HG03558 (cell line): ENCODE measurements around the gene UBXN10.

ENCODE experiments used
- ATAC-seq: cut with Tn5 transposase; IDR thresholded peaks from one replicate; pipeline ENCODE4 v1.9.1; 2021; ENCODE audit warnings: moderate number of reproducible peaks; ENCODE audit not compliant: unreplicated experiment; ENCODE audit errors: extremely low read depth

UBXN10 gene

GRCh38 chr1:20182415-20182814 is 3.5 kb upstream of the UBXN10 start:
- ATAC-seq: no peak

DNA sequence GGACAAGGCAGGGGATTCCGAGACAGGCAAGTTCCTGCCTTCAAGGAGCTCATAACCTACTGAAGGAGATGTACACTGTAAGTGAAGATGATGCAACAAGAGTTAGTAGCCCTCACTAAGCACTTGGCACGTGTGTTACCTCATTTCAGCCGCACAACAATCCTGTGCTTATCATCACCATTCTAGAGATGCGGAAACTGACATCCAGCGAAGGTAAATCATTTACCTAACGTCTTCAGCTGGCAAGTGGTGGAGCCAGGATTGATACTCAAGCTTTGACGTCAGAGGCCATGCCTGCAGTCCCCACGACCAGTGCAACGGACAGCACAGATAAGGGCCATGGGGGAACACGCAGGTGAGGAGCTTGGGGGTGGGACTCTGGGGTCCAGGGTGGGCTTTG is 2.9 kb upstream of the UBXN10 start:
- ATAC-seq: no peak

DNA sequence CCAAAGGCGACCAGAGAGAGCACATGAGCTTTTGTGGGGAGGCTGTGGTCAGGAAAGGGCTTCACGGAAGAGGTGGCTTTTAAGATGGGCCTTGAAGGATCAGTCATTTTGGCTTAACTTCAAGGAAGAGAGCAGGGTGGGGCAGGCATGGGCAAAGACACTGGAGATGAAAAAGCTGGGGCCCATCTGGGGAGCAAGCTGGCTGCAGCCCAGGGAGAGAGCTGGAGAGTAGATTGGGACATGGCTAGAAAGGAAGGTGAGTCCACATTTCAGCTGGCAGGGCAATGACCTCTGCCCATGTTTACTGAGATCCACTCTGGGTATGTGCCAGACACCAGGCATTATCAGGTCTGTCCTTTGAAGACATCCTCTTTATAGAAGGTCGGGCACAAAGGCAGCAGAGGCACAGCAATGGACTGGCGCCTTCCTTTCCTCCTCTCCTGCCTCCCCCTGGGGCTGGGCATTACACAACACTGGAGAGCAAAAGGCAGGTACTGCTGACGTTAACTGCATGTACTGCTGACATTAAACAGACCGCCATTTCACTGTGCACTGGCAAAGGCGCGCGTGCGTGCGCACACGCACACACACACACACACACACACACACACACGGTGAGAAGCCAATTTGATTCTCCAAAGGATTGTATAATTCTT is 2.2 kb upstream of the UBXN10 start:
- ATAC-seq: no peak

DNA sequence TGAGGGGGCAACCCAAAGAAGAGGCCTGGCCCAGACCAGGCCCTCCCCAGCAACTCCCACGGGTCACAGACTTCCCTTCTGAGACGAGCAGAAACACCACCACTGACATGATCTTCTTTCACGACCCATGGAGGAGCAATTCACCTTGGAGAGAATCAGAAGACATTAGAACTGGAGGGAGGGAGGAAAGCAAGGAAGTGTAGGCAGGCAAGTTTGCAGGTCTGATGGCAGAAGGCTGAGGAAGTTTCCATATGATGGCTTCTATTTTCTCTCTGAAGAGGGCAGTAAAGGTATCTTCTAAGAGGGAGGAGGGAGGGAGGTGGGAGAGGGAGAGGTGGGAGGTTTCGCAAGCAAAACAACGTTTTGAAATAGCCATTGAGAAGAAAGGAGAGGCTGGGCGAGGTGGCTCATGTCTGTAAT is 1.4 kb upstream of the UBXN10 start:
- ATAC-seq: no peak

DNA sequence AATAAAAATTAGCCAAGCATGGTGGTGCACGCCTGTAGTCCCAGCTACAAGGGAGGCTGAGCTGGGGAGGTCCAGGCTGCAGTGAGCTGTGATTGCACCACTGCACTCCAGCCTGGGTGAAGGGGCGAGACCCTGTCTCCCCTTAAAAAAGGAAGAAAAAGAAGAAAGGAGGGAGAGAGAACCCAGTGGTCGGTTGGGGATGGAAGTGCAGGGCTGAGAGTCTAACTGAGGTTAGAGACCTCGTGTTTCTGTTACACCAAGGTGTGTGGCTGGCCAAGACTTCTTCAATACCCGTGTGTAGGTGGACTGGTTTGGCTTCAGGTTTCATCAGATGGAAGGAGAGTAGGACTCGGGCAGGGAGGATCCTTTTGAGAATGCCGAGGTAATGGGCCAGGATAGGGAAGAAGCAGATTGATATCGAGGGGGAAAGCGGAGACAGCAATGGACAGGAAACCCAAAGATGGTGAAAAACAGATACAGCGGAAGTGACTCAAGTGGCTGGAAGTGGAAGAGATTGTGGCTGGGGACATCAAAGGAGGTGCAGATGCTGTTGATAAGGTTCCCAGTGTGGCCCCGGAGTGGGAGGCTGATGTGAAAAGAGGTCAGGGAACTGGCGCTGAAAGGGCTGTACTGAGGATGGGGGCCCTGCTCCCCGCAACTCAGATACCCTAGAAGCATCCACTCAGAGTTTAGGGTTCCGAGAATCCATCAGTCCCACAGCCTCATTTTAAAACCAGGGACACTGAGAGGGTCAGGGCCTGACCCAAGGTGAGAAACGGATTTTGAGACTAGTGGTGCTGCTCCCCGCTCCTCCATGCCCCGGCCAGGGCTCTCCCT is 681 bp upstream of the UBXN10 start:
- no peak for ATAC-seq

DNA sequence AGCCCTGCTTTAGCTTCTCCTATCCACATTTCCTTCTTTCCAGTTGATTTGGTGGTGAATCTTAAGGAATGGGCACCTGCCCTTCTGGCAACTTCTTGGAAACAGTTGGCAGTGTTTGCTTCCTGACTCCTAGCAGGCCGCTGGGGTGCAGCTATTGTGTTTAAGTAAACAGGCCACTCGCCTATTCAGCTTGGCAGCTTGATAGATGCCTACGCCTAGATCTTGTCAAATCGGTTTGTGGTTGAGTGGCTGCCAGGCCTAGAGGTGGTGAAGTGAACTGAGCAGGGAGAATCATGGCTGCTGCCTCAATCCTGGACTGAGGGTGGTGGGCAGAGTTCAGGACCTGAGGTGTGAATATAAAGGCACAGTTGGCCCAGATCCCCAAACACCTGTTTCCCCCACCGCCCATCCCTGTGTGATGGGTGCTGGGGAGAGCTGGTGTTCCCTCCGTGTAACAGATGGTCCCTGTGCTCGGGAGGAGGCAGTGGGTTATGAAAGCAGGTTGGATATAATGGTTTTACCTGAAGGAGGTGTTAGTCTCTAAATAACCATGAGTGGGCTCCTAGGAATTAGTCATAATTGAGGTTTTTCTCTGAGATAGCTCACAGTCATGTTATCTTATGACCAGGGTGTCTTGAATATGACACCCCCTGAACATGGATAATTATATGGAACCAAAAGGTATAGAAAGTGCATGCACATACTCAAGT is 1.4 kb downstream of the UBXN10 start:
- ATAC-seq: no peak

DNA sequence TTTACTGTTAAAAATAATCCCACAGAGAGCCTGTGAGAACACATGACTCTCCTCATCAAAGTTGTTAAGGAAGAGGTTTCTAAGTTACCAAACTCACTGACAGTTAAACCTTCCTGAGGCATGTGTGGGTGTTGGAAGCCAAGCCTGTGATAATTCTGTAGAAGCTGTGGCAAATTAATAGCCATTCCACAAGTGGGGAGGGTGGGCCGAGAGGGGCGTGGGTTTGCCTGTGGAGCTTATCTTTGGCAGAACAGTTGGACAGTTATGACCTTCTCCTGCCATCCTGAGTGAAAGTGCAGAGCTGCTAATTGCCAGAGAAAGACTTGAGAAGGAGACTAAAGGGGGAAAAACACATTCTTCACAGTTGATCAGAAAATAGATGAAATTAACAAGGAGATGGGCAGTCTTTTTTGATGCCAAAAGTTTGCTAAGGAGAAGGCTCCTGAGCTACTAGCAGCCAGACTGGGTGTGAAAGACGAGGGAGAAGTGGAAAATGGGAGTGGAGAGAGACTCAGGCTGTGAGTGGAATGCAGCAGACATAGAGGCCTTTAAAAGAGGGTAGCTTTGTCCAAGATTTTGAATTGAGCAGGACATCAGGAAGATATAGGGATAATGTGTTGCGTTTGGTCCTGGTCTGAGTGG is 2.0 kb downstream of the UBXN10 start:
- ATAC-seq: no peak

- no peak for ATAC-seq
These were observed 2.5 kb downstream of the UBXN10 start for GRCh38 chr1:20188455-20188817.

DNA sequence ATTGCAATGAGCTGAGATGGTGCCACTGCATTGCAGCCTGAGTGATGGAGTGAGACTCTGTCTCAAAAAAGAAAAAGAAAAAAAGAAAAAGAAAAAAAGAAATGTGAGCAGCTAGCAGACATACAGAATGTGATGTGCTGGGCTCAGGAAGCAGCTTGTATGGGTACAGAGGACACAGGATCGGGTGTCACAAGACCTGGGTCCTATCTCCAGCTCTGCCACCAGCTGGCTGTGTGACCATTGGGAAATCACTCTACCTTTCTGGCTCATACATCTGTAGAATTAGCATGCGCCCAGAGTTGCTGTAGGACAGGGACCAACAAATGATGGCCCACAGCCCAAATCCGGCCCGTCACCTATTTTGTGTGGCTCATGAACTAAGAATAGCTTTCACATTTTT is 3.8 kb downstream of the UBXN10 start:
- ATAC-seq: no peak

GRCh38 chr1:20190256-20191160 is 4.6 kb downstream of the UBXN10 start:
- no peak for ATAC-seq

GRCh38 chr1:20191266-20191825 is 5.5 kb downstream of the UBXN10 start:
- no peak for ATAC-seq

- ATAC-seq: no peak
These were observed 6.5 kb downstream of the UBXN10 start for GRCh38 chr1:20192364-20192763.

DNA sequence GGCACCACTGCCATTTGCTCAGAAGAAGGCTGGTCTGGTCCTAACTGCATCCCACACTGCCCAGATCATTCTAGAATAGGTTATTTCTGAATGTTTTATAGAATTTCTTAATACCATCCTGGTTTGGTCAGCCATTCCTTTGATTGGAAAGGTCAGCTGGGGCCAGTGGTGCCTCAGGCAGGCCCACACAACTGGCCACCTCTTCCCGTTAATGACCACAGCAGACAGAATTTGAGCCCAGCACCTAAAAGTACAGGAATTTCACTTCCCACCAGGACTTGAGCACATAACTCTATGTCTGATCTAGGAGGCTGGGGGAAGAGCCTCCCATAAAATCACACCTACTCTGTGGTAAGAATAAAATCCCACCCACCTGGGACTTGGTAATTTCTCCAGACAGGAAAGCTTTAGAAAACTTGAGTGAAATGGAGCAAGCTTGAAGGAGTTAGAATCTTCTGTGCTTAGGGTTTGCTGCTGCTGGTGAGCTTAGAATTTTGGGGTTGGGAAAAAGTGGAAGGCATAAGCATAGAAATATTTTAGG is 7.0 kb downstream of the UBXN10 start:
- ATAC-seq: no peak

GRCh38 chr1:20194224-20194623 is 8.3 kb downstream of the UBXN10 start:
- no peak for ATAC-seq

GRCh38 chr1:20194757-20195461 is 9.0 kb downstream of the UBXN10 start:
- ATAC-seq: no peak

DNA sequence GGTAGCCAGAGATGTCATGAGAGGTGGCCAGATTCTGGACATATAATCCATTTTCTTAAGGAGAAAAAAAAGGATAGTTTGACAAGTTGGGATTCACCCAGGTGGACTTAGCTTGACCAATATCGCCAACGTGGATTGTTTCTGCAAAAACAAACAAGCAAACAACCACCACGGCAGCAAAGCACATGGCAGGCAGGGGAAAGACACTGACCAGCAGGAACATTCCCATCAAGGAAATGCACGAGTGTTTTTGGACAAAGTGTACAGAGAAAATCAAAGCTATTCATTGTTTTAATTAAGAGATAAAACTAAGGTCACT is 9.5 kb downstream of the UBXN10 start:
- ATAC-seq: no peak

GRCh38 chr1:20197329-20197791 is 11.5 kb downstream of the UBXN10 start:
- ATAC-seq: no peak

GRCh38 chr1:20198296-20198695 is 12.4 kb downstream of the UBXN10 start:
- no peak for ATAC-seq

GRCh38 chr1:20198918-20199317 is 13.0 kb downstream of the UBXN10 start:
- no peak for ATAC-seq
